ENCODE results near the gene LRFN4. TPM values are rescaled to one million over a fixed set of nuclear protein-coding genes. Genes with fewer than 3 reads are reported as not detected.
A peak's percentile ranks its signal among the peaks of the same experiment; 100 is the strongest.

Gene LRFN4
- total and polyA plus RNA-seq, 10 of the 15 experiments (the other 5 are each of a cell fraction or from before 2014, with no cell fraction given): 0.03 to 43.8 (median 4.9) TPM

DNA sequence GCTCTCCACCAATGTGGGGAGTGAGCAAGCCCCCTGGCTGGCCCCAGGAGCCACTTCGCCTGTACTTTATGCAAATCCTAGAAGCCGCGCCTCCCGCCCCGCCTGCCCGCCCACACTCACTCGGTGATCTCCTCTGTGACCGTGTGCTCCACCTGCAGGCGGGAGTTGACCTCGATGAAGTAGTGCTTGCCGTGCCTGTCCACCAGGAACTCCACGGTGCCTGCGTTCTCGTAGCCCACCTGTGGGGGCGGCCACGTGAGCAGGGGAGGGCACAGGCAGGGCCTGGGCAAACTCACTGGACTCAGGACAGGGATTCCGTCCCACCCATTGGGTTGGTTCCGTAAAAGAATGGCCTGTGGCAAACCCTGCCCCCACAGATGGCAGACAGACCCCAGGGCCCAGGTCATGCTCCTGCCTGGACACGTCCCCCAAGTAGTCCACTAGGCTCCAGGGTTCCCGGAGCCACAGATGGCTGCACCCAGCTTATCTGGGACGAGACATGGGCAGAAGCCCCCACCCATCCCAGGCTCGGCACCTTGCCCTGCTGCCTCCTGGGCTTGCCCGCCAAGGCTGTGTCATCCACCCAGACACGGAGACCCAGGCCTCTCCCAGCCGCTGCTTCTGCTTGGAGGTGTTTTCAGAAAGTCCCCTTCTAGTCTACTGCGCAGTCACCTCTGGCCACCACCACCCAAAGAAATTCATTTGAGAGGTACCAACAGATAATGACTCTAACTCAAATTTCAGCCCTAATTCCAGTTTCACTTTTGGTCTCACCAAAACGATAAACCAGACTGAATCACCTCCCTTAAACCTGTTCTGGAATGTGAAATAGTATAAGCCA, 12.1 kb downstream of the LRFN4 start (continued):
- no peak for TF ChIP-seq PBX3 (IDR thresholded peaks at IDR 0.05; ENCODE audit: insufficient replicate concordance, low read depth, low read length)
- TF ChIP-seq, protein P1, sequence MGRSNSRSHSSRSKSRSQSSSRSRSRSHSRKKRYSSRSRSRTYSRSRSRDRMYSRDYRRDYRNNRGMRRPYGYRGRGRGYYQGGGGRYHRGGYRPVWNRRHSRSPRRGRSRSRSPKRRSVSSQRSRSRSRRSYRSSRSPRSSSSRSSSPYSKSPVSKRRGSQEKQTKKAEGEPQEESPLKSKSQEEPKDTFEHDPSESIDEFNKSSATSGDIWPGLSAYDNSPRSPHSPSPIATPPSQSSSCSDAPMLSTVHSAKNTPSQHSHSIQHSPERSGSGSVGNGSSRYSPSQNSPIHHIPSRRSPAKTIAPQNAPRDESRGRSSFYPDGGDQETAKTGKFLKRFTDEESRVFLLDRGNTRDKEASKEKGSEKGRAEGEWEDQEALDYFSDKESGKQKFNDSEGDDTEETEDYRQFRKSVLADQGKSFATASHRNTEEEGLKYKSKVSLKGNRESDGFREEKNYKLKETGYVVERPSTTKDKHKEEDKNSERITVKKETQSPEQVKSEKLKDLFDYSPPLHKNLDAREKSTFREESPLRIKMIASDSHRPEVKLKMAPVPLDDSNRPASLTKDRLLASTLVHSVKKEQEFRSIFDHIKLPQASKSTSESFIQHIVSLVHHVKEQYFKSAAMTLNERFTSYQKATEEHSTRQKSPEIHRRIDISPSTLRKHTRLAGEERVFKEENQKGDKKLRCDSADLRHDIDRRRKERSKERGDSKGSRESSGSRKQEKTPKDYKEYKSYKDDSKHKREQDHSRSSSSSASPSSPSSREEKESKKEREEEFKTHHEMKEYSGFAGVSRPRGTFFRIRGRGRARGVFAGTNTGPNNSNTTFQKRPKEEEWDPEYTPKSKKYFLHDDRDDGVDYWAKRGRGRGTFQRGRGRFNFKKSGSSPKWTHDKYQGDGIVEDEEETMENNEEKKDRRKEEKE (IDR thresholded peaks at IDR 0.05): no peak
- peak; percentile 36 for TF ChIP-seq RELA (IDR thresholded peaks at IDR 0.05; ENCODE audit: borderline replicate concordance, partially characterized antibody)
- TF ChIP-seq REST (IDR thresholded peaks at IDR 0.05; ENCODE audit: low read depth, low read length): no peak
- TF ChIP-seq ZNF384 (IDR thresholded peaks at IDR 0.05; ENCODE audit: borderline replicate concordance, low read depth, low read length): no peak
- 0 out of 2 replicates have a peak, but pooled peaks have one; percentile 74 for TF ChIP-seq HDGF (IDR thresholded peaks at IDR 0.05)
- TF ChIP-seq SRF (IDR thresholded peaks at IDR 0.05; ENCODE audit: low read depth in 2 of 2, low read length in 2 of 2): no peak
- no peak for TF ChIP-seq MEF2B (IDR thresholded peaks at IDR 0.05; ENCODE audit: partially characterized antibody, poor library complexity, severe bottlenecking)
- no peak for TF ChIP-seq ZNF207 (IDR thresholded peaks at IDR 0.05; ENCODE audit: borderline replicate concordance)
- no peak for TF ChIP-seq CBX5 (IDR thresholded peaks at IDR 0.05; ENCODE audit: low read depth)
- no peak for TF ChIP-seq TCF12 (IDR thresholded peaks at IDR 0.05; ENCODE audit: low read depth, low read length)
- no peak for TF ChIP-seq BCL11A (IDR thresholded peaks at IDR 0.05; ENCODE audit: low read depth, low read length)
- no peak for TF ChIP-seq EZH2 (IDR thresholded peaks at IDR 0.05; ENCODE audit: borderline replicate concordance, control insufficient read depth, low read depth, low read length)
- no peak for TF ChIP-seq ZBTB11 (CRISPR knock-in tag; IDR thresholded peaks at IDR 0.05)
- TF ChIP-seq GABPA (IDR thresholded peaks at IDR 0.05; ENCODE audit: low read depth): no peak
- TF ChIP-seq SMAD1 (IDR thresholded peaks at IDR 0.05; ENCODE audit: low read depth, partially characterized antibody): no peak
- TF ChIP-seq SMC3 (IDR thresholded peaks at IDR 0.05; ENCODE audit: borderline replicate concordance, low read length): peak; percentile 41; the same call in 1 of the 2 replicates
- TF ChIP-seq SREBF1 (IDR thresholded peaks at IDR 0.05; ENCODE audit: low read length): no peak
